Keratinocyte (primary cell): ENCODE results near the gene COPA. TPM values are rescaled to one million over a fixed set of nuclear protein-coding genes. Genes with fewer than 3 reads are reported as not detected.

Experiments
- DNase-seq: peaks from one replicate; pipeline ENCODE4 v3.0.0-alpha.2; 2011; ENCODE audit warnings: low read depth, missing footprints, low spot score
- FAIRE-seq: peaks from 2 replicates; lab custom pipeline; 2011; peaks lifted over from hg19 to GRCh38; lab: Jason Lieb, UNC
- H2AFZ ChIP-seq: 2 replicates; pipeline ENCODE4 v1.6.0; 2012; ENCODE audit warnings: low read length, control low read depth, inconsistent platforms; ENCODE audit not compliant: control insufficient read depth
- H3K27ac ChIP-seq: 2 replicates; pipeline ENCODE4 v1.5.1; 2011; ENCODE audit warnings: low read length; ENCODE audit not compliant: control insufficient read depth, insufficient read depth
- H3K27me3 ChIP-seq: 3 replicates; pipeline ENCODE4 v1.6.0; 2011; ENCODE audit warnings: low read length; ENCODE audit not compliant: control insufficient read depth, insufficient read depth; ENCODE audit errors: extremely low read depth
- H3K36me3 ChIP-seq, 2 experiments: 2 replicates in 1 of 2; 3 replicates in 1 of 2; pipeline ENCODE4 v1.5.1; 2011; ENCODE audit warnings: low read length in 2 of 2, mild to moderate bottlenecking in 1 of 2; ENCODE audit not compliant: control insufficient read depth in 2 of 2, insufficient read depth in 2 of 2; ENCODE audit errors: extremely low read depth in 1 of 2
- H3K4me1 ChIP-seq: 3 replicates; pipeline ENCODE4 v1.5.1; 2011; ENCODE audit warnings: low read length; ENCODE audit not compliant: control insufficient read depth, insufficient read depth; ENCODE audit errors: extremely low read depth
- H3K4me2 ChIP-seq: 3 replicates; pipeline ENCODE4 v1.6.0; 2011; ENCODE audit warnings: low read depth, low read length; ENCODE audit not compliant: control insufficient read depth, insufficient read depth; ENCODE audit errors: extremely low read depth
- H3K4me3 ChIP-seq, 3 experiments: fragments of 200-600 bp in 1 of 3; sonication (generic) in 1 of 3; 2 replicates in 2 of 3; 3 replicates in 1 of 3; pipeline ENCODE4 v1.5.1; 2011 to 2016; ENCODE audit warnings: low read length in 3 of 3, mild to moderate bottlenecking in 3 of 3, control low read depth in 2 of 3, inconsistent platforms in 1 of 3, low read depth in 1 of 3, mixed read lengths in 1 of 3, mixed run types in 1 of 3, moderate library complexity in 1 of 3; ENCODE audit not compliant: control insufficient read depth in 2 of 3, insufficient read depth in 2 of 3; ENCODE audit errors: extremely low read depth in 1 of 3
- H3K79me2 ChIP-seq: 2 replicates; pipeline ENCODE4 v1.6.0; 2012; ENCODE audit warnings: low read length; ENCODE audit not compliant: control insufficient read depth, insufficient read depth
- H3K9ac ChIP-seq: 3 replicates; pipeline ENCODE4 v1.6.0; 2011; ENCODE audit warnings: low read length; ENCODE audit not compliant: control insufficient read depth, insufficient read depth; ENCODE audit errors: extremely low read depth
- H3K9me1 ChIP-seq: 3 replicates; pipeline ENCODE4 v1.6.0; 2011; ENCODE audit warnings: low read length; ENCODE audit not compliant: control insufficient read depth, insufficient read depth; ENCODE audit errors: extremely low read depth
- H3K9me3 ChIP-seq: 2 replicates; pipeline ENCODE4 v1.5.1; 2012; ENCODE audit warnings: low read depth, low read length; ENCODE audit not compliant: control insufficient read depth
- H4K20me1 ChIP-seq: 3 replicates; pipeline ENCODE4 v1.6.0; 2011; ENCODE audit warnings: low read length; ENCODE audit not compliant: control insufficient read depth, insufficient read depth; ENCODE audit errors: extremely low read depth
- CTCF ChIP-seq, 3 experiments: IDR thresholded peaks in 1 of 3; conservative IDR thresholded peaks in 1 of 3; optimal IDR thresholded peaks in 1 of 3; 2 replicates in 2 of 3; 3 replicates in 1 of 3; pipeline versions ENCODE3 to v1.5.1; 2011; ENCODE audit warnings: low read length in 3 of 3, mild to moderate bottlenecking in 3 of 3, moderate library complexity in 2 of 3, control low read depth in 1 of 3, inconsistent platforms in 1 of 3; ENCODE audit not compliant: insufficient read depth in 2 of 3; ENCODE audit errors: extremely low read depth in 1 of 3
- EZH2 ChIP-seq: IDR thresholded peaks from one replicate; pipeline ENCODE4 v1.6.1; 2012; ENCODE audit warnings: inconsistent platforms, mild to moderate bottlenecking, low read length, moderate library complexity
- dilution Hi-C: fragments of 300-500 bp; cut with MboI; formaldehyde crosslinking; loops from one replicate; pipeline ENCODE4 v1.7.0; 2020; ENCODE audit warnings: low sequenced_read_pairs; ENCODE audit not compliant: extremely low pct_ligation_motif_present
- polyA plus RNA-seq, 5 experiments: library from polyadenylated mRNA; depleted of rRNA in 3 of 5; stranded (reverse) in 3 of 5; stranded (forward) in 1 of 5; unstranded in 1 of 5; fragments of >200 nt; gene quantifications; 1 replicate in 1 of 5; 2 replicates in 3 of 5; 3 replicates in 1 of 5; pipeline versions ENCODE4 v1.2.1 to v1.2.3, GENCODE V29; 2011 to 2012; ENCODE audit warnings: missing spikeins in 2 of 5, low read depth in 1 of 5, low replicate concordance in 1 of 5

COPA gene
- polyA plus RNA-seq, 1 donor (not counting 4 experiments of a cell fraction or from before 2014, with no cell fraction given), result 169 TPM

- H2AFZ ChIP-seq, result no peak overlapping the region
Measured at GRCh38 chr1:160285506-160285905, 57.5 kb downstream of the COPA start.

GRCh38 chr1:160284782-160285344, 58.2 kb downstream of the COPA start, which contains the start of gene PEX19:
TSS of gene PEX19 (minus strand) at chr1:160285133. CDS start at chr1:160285124, 9 bp downstream.
- FAIRE-seq, result peak; percentile 13
- H3K79me2 ChIP-seq, result peaks cover 17% of the 10 kb centered on the region
- H3K4me2 ChIP-seq, result peak within 1 kb of the TSS; percentile 80
- H3K9me1 ChIP-seq, result no peaks in the 10 kb centered on the region
- no peaks in the 10 kb centered on the region for H3K4me1 ChIP-seq
- peak within 1 kb of the TSS; percentile 86 for H3K27ac ChIP-seq
- no peaks in the 10 kb centered on the region for H3K9me3 ChIP-seq
- H2AFZ ChIP-seq, result peak within 1 kb of the TSS; percentile 92
- H3K4me3 ChIP-seq, result peak within 1 kb of the TSS; percentile 86 to 95 (median 94)
- DNase-seq, result no peak
- TF ChIP-seq CTCF (optimal IDR thresholded peaks at IDR 0.05 in 1 of 3, IDR thresholded peaks at IDR 0.05 in 1 of 3, conservative IDR thresholded peaks at IDR 0.05 in 1 of 3; ENCODE audit: extremely low read depth in 1 of 3, insufficient read depth in 2 of 3, low read length in 3 of 3) (no peak), EZH2 (no peak)
- peaks cover 18 to 28% of the 10 kb centered on the region in 2 experiments for H3K36me3 ChIP-seq
- no peaks in the 10 kb centered on the region for H4K20me1 ChIP-seq
- dilution Hi-C loops, result no loop called here
- H3K27me3 ChIP-seq, result no peaks in the 10 kb centered on the region
- H3K9ac ChIP-seq, result peak within 1 kb of the TSS; percentile 94

More at GRCh38 chr1:160285506-160285905, 57.5 kb downstream of the COPA start:
- no peaks in the 10 kb centered on the region for H3K27me3 ChIP-seq
- H3K79me2 ChIP-seq, result peaks cover 17% of the 10 kb centered on the region
- H4K20me1 ChIP-seq, result no peaks in the 10 kb centered on the region
- peaks cover 20 to 28% of the 10 kb centered on the region in 2 experiments for H3K36me3 ChIP-seq
- H3K9ac ChIP-seq, result peak overlapping the region; percentile 94
- no peak for TF ChIP-seq CTCF (optimal IDR thresholded peaks at IDR 0.05 in 1 of 3, IDR thresholded peaks at IDR 0.05 in 1 of 3, conservative IDR thresholded peaks at IDR 0.05 in 1 of 3; ENCODE audit: extremely low read depth in 1 of 3, insufficient read depth in 2 of 3, low read length in 3 of 3)
- FAIRE-seq, result no peak
- H3K4me3 ChIP-seq, result peak overlapping the region in 1 of 3 experiments; percentile 95
- H3K27ac ChIP-seq, result no peak overlapping the region
- DNase-seq, result no peak
- no peaks in the 10 kb centered on the region for H3K4me1 ChIP-seq
- no peaks in the 10 kb centered on the region for H3K9me1 ChIP-seq
- no peaks in the 10 kb centered on the region for H3K9me3 ChIP-seq
- dilution Hi-C loops, result no loop called here
- H3K4me2 ChIP-seq, result peak overlapping the region; percentile 63
